Measurements from ENCODE around the gene DISC1. TPM values are rescaled to one million over a fixed set of nuclear protein-coding genes. Genes with fewer than 3 reads are reported as not detected.

The DISC1 gene
- total and polyA plus RNA-seq, 2 donors (not counting 3 experiments of a cell fraction or from before 2014, with no cell fraction given): 3.3 to 14.7 TPM

DNA sequence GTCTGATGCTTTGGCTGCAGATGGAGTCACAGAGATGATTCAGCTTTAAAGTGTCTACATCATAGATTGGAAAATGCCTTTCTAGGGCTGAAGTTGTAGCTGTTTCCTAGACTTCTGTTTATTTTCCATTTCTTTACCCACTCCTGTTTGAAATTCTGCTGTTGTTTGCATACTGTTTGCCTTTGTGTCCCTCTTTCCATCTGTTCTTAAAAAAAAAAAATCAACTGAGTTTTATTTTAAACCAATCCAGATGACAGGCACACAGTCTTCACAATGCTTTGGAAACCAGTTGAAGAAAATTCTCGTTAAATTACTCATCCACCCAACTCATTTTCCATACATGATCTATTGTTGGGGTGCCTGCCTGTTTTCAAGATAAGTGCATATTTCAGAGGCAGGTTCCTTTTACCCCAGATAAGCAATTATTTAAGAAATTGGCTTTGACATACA is 245.9 kb downstream of the DISC1 start:
- BruUV-seq (replicated peaks): no TSS peak
- Histone ChIP-seq H3K27ac (ENCODE audit: insufficient read depth, low read depth, low read length) (no peak overlapping the region), H3K36me3 (ENCODE audit: control insufficient read depth in 2 of 2, extremely low read depth in 1 of 2, insufficient read depth in 2 of 2, low read length in 2 of 2) (no peaks in the 10 kb centered on the region), H3K4me1 (ENCODE audit: control insufficient read depth, extremely low read depth, insufficient read depth, low read length) (no peaks in the 10 kb centered on the region), H3K4me3 (replicated peaks in 1 of 3; ENCODE audit: insufficient read depth in 1 of 3, low read depth in 1 of 3, low read length in 3 of 3) (no peak overlapping the region), H3K27me3 (ENCODE audit: control insufficient read depth in 2 of 2, insufficient read depth in 2 of 2, low read length in 2 of 2) (no peaks in the 10 kb centered on the region), H2AFZ (ENCODE audit: low read depth, low read length) (no peak overlapping the region), H3K4me2 (ENCODE audit: insufficient read depth, low read length) (no peak overlapping the region), H3K9me1 (replicated peaks; ENCODE audit: control insufficient read depth, extremely low read depth, insufficient read depth, low read length) (no peaks in the 10 kb centered on the region), H3K9ac (replicated peaks; ENCODE audit: extremely low read depth, insufficient read depth, low read length) (no peak overlapping the region), H4K20me1 (replicated peaks; ENCODE audit: control insufficient read depth, extremely low read depth, insufficient read depth, low read length) (no peaks in the 10 kb centered on the region), H3K9me3 (replicated peaks; ENCODE audit: control insufficient read depth, insufficient read depth, low read length) (no peaks in the 10 kb centered on the region), H3K79me2 (ENCODE audit: control insufficient read depth, insufficient read depth, low read length) (no peaks in the 10 kb centered on the region)
- CTCF ChIA-PET: no interaction called here
- dilution Hi-C loops (cut with MboI; ENCODE audit: extremely low pct_ligation_motif_present, low sequenced_read_pairs) (no loop called here), intact Hi-C loops (cut with micrococcal nuclease) (no loop called here)
- POLR2A ChIA-PET: no interaction called here
- TF ChIP-seq JUN (IDR thresholded peaks at IDR 0.05; ENCODE audit: borderline replicate concordance, insufficient read depth, insufficient read length, low read depth) (no peak), EZH2 (IDR thresholded peaks at IDR 0.05; ENCODE audit: borderline replicate concordance, low read depth, low read length, severe bottlenecking) (no peak), GATA2 (IDR thresholded peaks at IDR 0.05; ENCODE audit: insufficient read depth, insufficient read length, low read depth, low read length) (no peak), POLR2A (IDR thresholded peaks at IDR 0.05; ENCODE audit: low read depth, low read length) (no peak), FOS (IDR thresholded peaks at IDR 0.05; ENCODE audit: borderline replicate concordance, insufficient read depth, low read length) (no peak), MAX (IDR thresholded peaks at IDR 0.05; ENCODE audit: insufficient read depth, insufficient read length) (no peak), POLR2AphosphoS5 (IDR thresholded peaks at IDR 0.05; ENCODE audit: insufficient read depth, low read depth, low read length) (no peak), MYC (IDR thresholded peaks at IDR 0.05; ENCODE audit: low read depth, low read length) (no peak)
- TF ChIP-seq, protein P1, sequence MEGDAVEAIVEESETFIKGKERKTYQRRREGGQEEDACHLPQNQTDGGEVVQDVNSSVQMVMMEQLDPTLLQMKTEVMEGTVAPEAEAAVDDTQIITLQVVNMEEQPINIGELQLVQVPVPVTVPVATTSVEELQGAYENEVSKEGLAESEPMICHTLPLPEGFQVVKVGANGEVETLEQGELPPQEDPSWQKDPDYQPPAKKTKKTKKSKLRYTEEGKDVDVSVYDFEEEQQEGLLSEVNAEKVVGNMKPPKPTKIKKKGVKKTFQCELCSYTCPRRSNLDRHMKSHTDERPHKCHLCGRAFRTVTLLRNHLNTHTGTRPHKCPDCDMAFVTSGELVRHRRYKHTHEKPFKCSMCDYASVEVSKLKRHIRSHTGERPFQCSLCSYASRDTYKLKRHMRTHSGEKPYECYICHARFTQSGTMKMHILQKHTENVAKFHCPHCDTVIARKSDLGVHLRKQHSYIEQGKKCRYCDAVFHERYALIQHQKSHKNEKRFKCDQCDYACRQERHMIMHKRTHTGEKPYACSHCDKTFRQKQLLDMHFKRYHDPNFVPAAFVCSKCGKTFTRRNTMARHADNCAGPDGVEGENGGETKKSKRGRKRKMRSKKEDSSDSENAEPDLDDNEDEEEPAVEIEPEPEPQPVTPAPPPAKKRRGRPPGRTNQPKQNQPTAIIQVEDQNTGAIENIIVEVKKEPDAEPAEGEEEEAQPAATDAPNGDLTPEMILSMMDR (IDR thresholded peaks at IDR 0.05; ENCODE audit: extremely low read depth in 1 of 2, insufficient read depth in 1 of 2, low read depth in 1 of 2, low read length in 2 of 2): no peak
- DNase-seq (ENCODE audit: low read depth, low spot score) (peak; percentile 20), FAIRE-seq (no peak)
